ENCODE results near the gene PACC1. TPM values are rescaled to one million over a fixed set of nuclear protein-coding genes. Genes with fewer than 3 reads are reported as not detected.
"Not testable (repeated sequence)": the region's sequence is repeated elsewhere in the genome, so short reads cannot be mapped to it uniquely, and the experiment has no call there.

The PACC1 gene
- total RNA-seq, 1 donor from 2014 or later: 15.0 TPM

DNA sequence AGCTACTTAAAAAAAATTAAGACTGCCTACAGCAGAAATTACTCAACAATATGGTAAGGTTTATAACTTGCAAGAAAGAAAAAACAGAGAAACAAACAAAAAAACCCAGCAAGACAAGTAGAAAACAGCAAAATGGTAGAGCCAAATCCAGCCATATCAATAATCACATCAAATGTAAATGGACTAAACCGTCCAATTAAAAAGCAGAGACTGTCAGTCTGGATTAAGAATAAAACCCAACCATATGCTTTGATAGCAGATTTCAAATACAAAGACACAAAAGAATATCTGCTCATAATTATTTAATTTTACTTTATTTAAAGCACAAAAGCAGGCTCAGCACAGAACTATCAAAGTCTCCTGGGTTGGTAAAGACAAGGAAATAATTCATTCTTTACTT is 17.5 kb downstream of the PACC1 start:
- no peak for FAIRE-seq
- H3K27me3 ChIP-seq (ENCODE audit: control insufficient read depth, insufficient read depth, low read length): no peaks in the 10 kb centered on the region
- no peak for DNase-seq (ENCODE audit: low read depth)
- TF ChIP-seq, protein P1, sequence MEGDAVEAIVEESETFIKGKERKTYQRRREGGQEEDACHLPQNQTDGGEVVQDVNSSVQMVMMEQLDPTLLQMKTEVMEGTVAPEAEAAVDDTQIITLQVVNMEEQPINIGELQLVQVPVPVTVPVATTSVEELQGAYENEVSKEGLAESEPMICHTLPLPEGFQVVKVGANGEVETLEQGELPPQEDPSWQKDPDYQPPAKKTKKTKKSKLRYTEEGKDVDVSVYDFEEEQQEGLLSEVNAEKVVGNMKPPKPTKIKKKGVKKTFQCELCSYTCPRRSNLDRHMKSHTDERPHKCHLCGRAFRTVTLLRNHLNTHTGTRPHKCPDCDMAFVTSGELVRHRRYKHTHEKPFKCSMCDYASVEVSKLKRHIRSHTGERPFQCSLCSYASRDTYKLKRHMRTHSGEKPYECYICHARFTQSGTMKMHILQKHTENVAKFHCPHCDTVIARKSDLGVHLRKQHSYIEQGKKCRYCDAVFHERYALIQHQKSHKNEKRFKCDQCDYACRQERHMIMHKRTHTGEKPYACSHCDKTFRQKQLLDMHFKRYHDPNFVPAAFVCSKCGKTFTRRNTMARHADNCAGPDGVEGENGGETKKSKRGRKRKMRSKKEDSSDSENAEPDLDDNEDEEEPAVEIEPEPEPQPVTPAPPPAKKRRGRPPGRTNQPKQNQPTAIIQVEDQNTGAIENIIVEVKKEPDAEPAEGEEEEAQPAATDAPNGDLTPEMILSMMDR (IDR thresholded peaks at IDR 0.05; ENCODE audit: insufficient read depth, low read length, severe bottlenecking): no peak
- no peak overlapping the region for H3K4me3 ChIP-seq (ENCODE audit: low read depth, low read length)
- peaks cover 1% of the 10 kb centered on the region for H3K36me3 ChIP-seq (ENCODE audit: control insufficient read depth, insufficient read depth, low read length)

DNA sequence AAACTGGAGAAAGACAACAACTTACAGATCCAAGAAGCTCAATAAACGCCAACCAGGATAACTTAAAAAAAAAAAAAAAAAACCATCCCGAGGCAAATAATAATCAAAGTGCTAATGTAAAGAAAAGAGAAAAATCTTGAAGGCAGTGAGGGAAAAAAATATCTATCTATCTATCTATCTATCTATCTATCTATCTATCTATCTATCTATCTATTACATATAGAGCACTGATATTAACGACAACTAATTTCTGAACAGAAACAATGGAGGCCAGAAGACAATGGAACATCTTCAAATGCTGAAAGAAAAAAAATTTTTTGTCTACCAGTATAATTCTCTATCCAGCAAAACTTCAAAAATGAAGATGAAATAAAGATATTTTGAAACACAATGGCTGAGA is 18.0 kb downstream of the PACC1 start:
- DNase-seq (ENCODE audit: low read depth): no peak

DNA sequence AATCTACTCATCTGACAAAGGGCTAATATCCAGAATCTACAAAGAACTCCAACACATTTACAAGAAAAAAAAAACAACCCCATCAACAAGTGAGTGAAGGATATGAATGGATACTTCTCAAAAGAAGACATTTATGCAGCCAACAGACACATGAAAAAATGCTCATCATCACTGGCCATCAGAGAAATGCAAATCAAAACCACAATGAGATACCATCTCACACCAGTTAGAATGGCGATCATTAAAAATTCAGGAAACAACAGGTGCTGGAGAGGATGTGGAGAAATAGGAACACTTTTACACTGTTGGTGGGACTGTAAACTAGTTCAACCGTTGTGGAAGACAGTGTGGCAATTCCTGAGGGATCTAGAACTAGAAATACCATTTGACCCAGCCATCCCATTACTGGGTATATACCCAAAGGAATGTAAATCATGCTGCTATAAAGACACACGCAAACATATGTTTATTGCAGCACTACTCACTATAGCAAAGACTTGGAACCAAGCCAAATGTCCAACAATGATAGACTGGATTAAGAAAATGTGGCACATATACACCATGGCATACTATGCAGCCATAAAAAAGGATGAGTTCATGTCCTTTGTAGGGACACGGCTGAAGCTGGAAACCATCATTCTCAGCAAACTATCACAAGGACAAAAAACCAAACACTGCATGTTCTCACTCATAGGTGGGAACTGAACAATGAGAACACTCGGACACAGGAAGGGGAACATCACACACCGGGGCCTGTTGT is 18.8 kb downstream of the PACC1 start:
- not testable (repeated sequence) for H3K4me3 ChIP-seq (ENCODE audit: low read depth, low read length); FAIRE-seq; DNase-seq (ENCODE audit: low read depth); H3K27me3 ChIP-seq (ENCODE audit: control insufficient read depth, insufficient read depth, low read length); H3K36me3 ChIP-seq (ENCODE audit: control insufficient read depth, insufficient read depth, low read length)

More for the DNA sequence above, 18.0 kb downstream of the PACC1 start:
- no peaks in the 10 kb centered on the region for H3K27me3 ChIP-seq (ENCODE audit: control insufficient read depth, insufficient read depth, low read length)
- no peak overlapping the region for H3K4me3 ChIP-seq (ENCODE audit: low read depth, low read length)
- no peak for FAIRE-seq
- H3K36me3 ChIP-seq (ENCODE audit: control insufficient read depth, insufficient read depth, low read length): peaks cover 1% of the 10 kb centered on the region
- TF ChIP-seq, protein P1 (IDR thresholded peaks at IDR 0.05; ENCODE audit: insufficient read depth, low read length, severe bottlenecking): no peak

DNA sequence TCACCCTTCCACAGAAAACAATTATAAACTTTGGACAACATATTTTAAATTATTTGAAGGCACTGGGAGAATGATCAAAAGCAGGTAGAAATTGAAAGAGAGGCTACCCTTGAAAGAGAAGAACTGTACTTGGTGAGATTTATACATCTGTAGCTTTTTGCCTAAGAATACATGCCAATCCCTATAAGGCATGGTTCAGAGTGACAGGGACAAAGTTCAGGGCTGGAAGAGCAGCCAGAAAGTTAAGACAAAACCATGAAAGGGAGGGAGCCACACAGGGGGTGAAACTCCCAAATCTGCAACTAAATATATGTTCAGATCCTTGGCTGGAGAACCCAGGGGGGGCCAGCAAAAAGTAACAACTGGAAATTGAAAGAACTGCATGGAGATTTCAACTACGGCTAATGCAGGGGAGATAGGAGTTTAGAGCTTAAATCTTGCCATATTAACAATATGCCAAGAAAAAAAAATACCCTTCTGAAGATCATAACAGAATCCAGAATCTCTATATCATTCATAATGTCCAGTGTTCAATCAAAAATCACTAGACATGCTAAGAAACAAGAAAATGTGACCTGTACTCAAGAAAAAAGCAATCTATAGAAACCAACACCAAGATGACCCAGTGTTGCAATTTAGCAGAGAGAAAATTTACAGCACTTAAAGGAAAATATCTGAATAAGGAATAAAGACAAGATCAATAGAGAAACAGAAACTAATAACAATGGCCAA is 25.5 kb downstream of the PACC1 start:
- TF ChIP-seq, protein P1 (IDR thresholded peaks at IDR 0.05; ENCODE audit: insufficient read depth, low read length, severe bottlenecking): no peak
- Histone ChIP-seq H3K36me3 (ENCODE audit: control insufficient read depth, insufficient read depth, low read length) (peaks cover 2% of the 10 kb centered on the region), H3K27me3 (ENCODE audit: control insufficient read depth, insufficient read depth, low read length) (no peaks in the 10 kb centered on the region), H3K4me3 (ENCODE audit: low read depth, low read length) (no peak overlapping the region)
- FAIRE-seq: no peak
- DNase-seq (ENCODE audit: low read depth): no peak

DNA sequence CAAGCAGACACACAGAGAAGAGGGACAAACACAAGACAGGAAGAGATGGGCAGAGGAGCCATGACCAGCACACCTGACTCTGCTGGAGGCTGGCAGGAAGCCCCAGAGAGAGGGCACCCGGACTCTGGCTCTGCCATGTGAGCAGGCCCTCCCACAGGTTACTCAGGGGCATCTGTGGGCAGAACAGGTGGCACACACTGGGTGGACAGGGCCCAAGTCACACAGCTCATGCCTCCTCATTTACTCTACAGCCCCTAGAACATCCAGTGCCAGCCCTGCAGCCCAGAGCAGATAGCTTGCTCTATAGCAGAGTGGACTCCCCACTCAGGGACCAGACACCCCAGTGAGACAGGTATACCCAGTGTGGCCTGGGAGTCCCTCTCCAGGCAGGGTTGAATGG is 28.7 kb downstream of the PACC1 start:
- Histone ChIP-seq H3K27me3 (ENCODE audit: control insufficient read depth, insufficient read depth, low read length) (no peaks in the 10 kb centered on the region), H3K4me3 (ENCODE audit: low read depth, low read length) (no peak overlapping the region), H3K36me3 (ENCODE audit: control insufficient read depth, insufficient read depth, low read length) (peaks cover 2% of the 10 kb centered on the region)
- TF ChIP-seq, protein P1 (IDR thresholded peaks at IDR 0.05; ENCODE audit: insufficient read depth, low read length, severe bottlenecking): no peak
- peak; percentile 43 for FAIRE-seq
- no peak for DNase-seq (ENCODE audit: low read depth)

- Histone ChIP-seq H3K36me3 (ENCODE audit: control insufficient read depth, insufficient read depth, low read length) (peaks cover 10% of the 10 kb centered on the region), H3K27me3 (ENCODE audit: control insufficient read depth, insufficient read depth, low read length) (no peaks in the 10 kb centered on the region), H3K4me3 (ENCODE audit: low read depth, low read length) (no peak overlapping the region)
- TF ChIP-seq, protein P1 (IDR thresholded peaks at IDR 0.05; ENCODE audit: insufficient read depth, low read length, severe bottlenecking): no peak
- FAIRE-seq (peak; percentile 28), DNase-seq (ENCODE audit: low read depth) (no peak)
These were observed 33.2 kb downstream of the PACC1 start for GRCh38 chr1:212381397-212382035.
